Endothelial cell (in vitro differentiated cells): Measurements from ENCODE around the gene GPR135. TPM values are rescaled to one million over a fixed set of nuclear protein-coding genes. Genes with fewer than 3 reads are reported as not detected.
A peak's percentile ranks its signal among the peaks of the same experiment; 100 is the strongest.

Experiments used
- DNase-seq: peaks from one replicate; pipeline ENCODE4 v3.0.0; 2021; ENCODE audit warnings: low spot score
- H3K27ac Mint-ChIP-seq: one replicate; pipeline ENCODE4 v1.8.0; 2021; ENCODE audit warnings: mixed read lengths, inconsistent platforms; ENCODE audit not compliant: unreplicated experiment
- H3K27me3 Mint-ChIP-seq: one replicate; pipeline ENCODE4 v1.8.0; 2021; ENCODE audit warnings: mild to moderate bottlenecking, moderate library complexity, mixed read lengths, inconsistent platforms; ENCODE audit not compliant: unreplicated experiment
- H3K36me3 Mint-ChIP-seq: one replicate; pipeline ENCODE4 v1.8.0; 2021; ENCODE audit warnings: mild to moderate bottlenecking, low read depth, mixed read lengths, inconsistent platforms; ENCODE audit not compliant: unreplicated experiment
- H3K4me1 Mint-ChIP-seq: one replicate; pipeline ENCODE4 v1.8.0; 2021; ENCODE audit warnings: mild to moderate bottlenecking, mixed read lengths, inconsistent platforms; ENCODE audit not compliant: unreplicated experiment
- H3K4me3 Mint-ChIP-seq: one replicate; pipeline ENCODE4 v1.8.0; 2021; ENCODE audit warnings: mild to moderate bottlenecking, mixed read lengths, inconsistent platforms; ENCODE audit not compliant: unreplicated experiment
- H3K9me3 Mint-ChIP-seq: one replicate; pipeline ENCODE4 v1.8.0; 2021; ENCODE audit warnings: mixed read lengths, inconsistent platforms; ENCODE audit not compliant: unreplicated experiment
- CTCF ChIP-seq: fragments of 200-600 bp; sonication (generic); IDR thresholded peaks from one replicate; pipeline ENCODE4 v1.5.0; 2021; ENCODE audit warnings: antibody characterized with exemption; ENCODE audit not compliant: unreplicated experiment
- total RNA-seq: library from RNA; stranded (reverse); fragmentation: NEBNext Ultra II Directional; extraction: Animal tissue kit (Norgen Biotek cat#: 25700); gene quantifications from one replicate; pipeline ENCODE4 v1.2.1, GENCODE V29; 2021; ENCODE audit not compliant: unreplicated experiment

Gene GPR135
- total RNA-seq, 1 donor from 2014 or later: 1.5 TPM

- DNase-seq: no peak
Observed at GRCh38 chr14:59475709-59476108, 10.5 kb upstream of the GPR135 start.

GRCh38 chr14:59474172-59474571, 9.0 kb upstream of the GPR135 start:
- Mint-ChIP-seq H3K36me3 (no peaks in the 10 kb centered on the region), H3K27me3 (no peaks in the 10 kb centered on the region), H3K27ac (no peak overlapping the region), H3K4me3 (no peak overlapping the region), H3K9me3 (no peaks in the 10 kb centered on the region), H3K4me1 (no peaks in the 10 kb centered on the region)
- no peak for DNase-seq
- TF ChIP-seq CTCF: no peak

More at GRCh38 chr14:59475709-59476108, 10.5 kb upstream of the GPR135 start:
- no peaks in the 10 kb centered on the region for H3K9me3 Mint-ChIP-seq
- peaks cover 3% of the 10 kb centered on the region for H3K4me1 Mint-ChIP-seq
- H3K4me3 Mint-ChIP-seq: no peak overlapping the region
- H3K36me3 Mint-ChIP-seq: no peaks in the 10 kb centered on the region
- H3K27me3 Mint-ChIP-seq: no peaks in the 10 kb centered on the region
- no peak overlapping the region for H3K27ac Mint-ChIP-seq
- no peak for TF ChIP-seq CTCF

- H3K27ac Mint-ChIP-seq: peak overlapping the region; percentile 49
Observed at GRCh38 chr14:59464486-59465315, 479 bp downstream of the GPR135 start.

GRCh38 chr14:59463787-59464485, 1.2 kb downstream of the GPR135 start:
- Mint-ChIP-seq H3K27ac (no peak overlapping the region), H3K4me3 (peak overlapping the region; percentile 86), H3K36me3 (no peaks in the 10 kb centered on the region), H3K9me3 (no peaks in the 10 kb centered on the region), H3K27me3 (peaks cover 8% of the 10 kb centered on the region), H3K4me1 (peaks cover 3% of the 10 kb centered on the region)
- no peak for TF ChIP-seq CTCF
- DNase-seq: peak; percentile 24

More at GRCh38 chr14:59464486-59465315, 479 bp downstream of the GPR135 start:
- H3K36me3 Mint-ChIP-seq: no peaks in the 10 kb centered on the region
- H3K4me3 Mint-ChIP-seq: peak overlapping the region; percentile 87
- H3K27me3 Mint-ChIP-seq: peaks cover 8% of the 10 kb centered on the region
- H3K9me3 Mint-ChIP-seq: no peaks in the 10 kb centered on the region
- DNase-seq: peak; percentile 66
- TF ChIP-seq CTCF: no peak
- peaks cover 3% of the 10 kb centered on the region for H3K4me1 Mint-ChIP-seq

GRCh38 chr14:59461891-59462290, 3.3 kb downstream of the GPR135 start:
- Mint-ChIP-seq H3K36me3 (peaks cover 3% of the 10 kb centered on the region), H3K9me3 (no peaks in the 10 kb centered on the region), H3K27me3 (peaks cover 8% of the 10 kb centered on the region), H3K4me3 (no peak overlapping the region), H3K4me1 (peaks cover 3% of the 10 kb centered on the region), H3K27ac (no peak overlapping the region)
- DNase-seq: no peak
- no peak for TF ChIP-seq CTCF
